GM21619 (cell line): Measurements from ENCODE around the gene RASAL2.
"Not testable (repeated sequence)": the region's sequence is repeated elsewhere in the genome, so short reads cannot be mapped to it uniquely, and the experiment has no call there.

ENCODE experiments used
- ATAC-seq: cut with Tn5 transposase; IDR thresholded peaks from one replicate; pipeline ENCODE4 v1.9.1; 2021; ENCODE audit not compliant: unreplicated experiment

Gene RASAL2

DNA sequence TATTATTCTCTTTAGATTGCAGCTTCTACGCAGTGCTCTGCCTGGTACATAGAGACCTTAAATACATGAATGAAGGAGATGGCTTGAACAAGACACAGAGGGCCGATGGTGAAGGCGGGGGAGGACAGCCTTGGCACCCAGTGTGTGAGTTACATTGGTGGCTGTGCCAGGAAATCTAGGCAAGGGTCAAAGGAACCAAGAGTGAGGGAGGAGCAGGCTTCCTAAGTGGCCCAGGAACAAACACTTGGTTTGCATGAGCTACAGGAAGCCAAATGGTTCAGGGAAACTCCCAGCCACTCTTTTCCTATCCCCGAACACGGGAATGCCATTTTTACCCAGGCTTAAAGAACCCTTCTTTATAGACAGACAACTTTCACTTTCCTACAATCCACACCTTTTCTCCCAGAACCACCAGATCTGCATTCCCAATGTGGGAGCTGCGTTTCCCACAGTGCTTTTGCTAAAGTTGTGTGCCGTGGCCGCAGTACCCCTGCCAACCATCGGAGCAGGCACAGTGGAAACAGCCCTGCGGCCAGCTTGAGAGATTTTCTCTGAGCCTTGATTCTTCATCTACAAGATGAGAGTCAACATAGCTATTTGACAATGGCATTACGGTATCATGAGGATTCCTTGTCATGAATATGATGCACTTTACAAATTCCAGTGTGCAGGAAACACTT is 406.3 kb downstream of the RASAL2 start:
- no peak for ATAC-seq

DNA sequence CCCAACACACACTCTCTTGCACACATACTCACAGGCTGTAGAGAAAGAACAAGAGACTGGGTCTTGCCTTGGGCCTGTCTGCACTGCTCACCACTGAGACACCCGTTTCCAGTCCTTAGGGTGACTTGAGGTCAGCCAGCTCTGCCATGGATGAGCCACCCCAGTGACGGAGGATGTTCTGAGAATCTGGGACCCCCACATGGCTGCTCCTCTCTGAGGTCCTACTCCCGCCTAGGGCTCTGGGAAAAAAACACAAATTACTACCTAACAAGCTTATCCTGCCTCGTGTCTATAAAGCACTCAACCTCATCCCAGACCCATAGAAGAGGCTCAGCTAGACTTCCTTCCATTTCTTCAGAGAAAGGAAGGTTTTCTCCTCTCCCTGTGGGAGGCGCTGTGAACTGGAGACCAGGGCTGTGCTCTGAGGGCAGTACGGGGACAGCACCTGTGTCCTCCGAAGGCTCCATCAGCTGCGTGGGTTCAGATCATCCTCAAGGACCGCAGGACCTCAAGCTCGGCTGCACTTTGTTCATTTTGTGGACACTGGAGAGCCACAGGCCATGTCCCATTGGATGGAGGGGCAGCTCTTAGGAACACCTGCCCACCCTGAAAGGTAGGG is 407.1 kb downstream of the RASAL2 start:
- no peak for ATAC-seq

GRCh38 chr1:178501705-178502329 is 407.9 kb downstream of the RASAL2 start:
- peak; percentile 83 for ATAC-seq

DNA sequence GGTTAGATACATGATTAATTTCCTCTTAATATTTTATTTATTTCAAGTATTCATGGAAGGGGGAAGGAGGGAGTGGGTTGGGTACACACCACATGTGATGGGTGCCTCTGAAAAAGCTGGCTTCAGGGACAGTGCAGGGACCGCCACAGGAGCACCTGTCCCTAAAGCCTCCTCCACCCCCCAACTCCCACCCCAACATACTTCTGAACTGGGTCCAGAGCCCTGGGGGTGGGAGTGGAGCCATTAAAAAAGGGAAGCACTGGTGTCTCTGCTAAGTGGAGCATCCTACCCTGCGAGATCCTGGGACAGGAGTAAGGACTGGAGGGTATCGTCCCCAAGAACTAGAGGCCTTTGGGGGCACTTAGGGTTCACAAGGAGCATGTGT is 408.4 kb downstream of the RASAL2 start:
- no peak for ATAC-seq

- ATAC-seq = no peak
Measured at GRCh38 chr1:178502856-178503255, 409.0 kb downstream of the RASAL2 start.

DNA sequence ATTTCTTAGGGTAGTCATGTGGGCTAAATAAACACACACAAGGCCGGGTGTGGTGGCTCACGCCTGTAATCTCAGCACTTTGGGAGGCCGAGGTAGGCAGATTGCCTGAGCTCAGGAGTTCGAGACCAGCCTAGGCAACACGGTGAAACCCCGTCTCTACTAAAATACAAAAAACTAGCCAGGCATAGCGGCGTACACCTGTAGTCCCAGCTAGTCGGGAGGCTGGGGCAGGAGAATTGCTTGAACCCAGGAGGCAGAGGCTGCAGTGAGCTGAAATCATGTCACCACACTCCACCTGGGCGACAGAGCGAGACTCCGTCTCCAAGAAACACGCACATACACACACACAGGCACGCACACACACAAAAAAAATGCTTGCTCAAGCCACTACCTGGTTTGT is 409.4 kb downstream of the RASAL2 start:
- ATAC-seq = not testable (repeated sequence)

DNA sequence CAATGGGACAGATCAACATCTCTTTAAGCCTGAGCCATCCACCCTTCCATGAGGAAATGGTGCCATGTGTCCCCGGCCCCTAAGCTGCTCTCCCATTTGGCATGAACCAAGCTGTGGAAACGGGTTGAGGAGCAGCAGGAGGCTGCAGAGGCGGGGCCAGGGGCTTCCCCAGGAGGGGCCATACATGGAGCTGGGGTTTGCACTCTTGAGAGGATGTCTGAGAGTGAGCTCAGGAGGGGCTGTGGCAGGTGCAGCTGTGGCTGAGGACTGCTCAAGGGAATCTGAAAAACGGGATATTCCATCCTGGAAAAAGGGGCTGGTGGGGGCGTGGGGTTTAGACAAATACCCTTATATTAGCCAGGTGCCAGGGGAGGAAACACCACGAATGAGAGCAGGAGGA is 409.9 kb downstream of the RASAL2 start:
- no peak for ATAC-seq

DNA sequence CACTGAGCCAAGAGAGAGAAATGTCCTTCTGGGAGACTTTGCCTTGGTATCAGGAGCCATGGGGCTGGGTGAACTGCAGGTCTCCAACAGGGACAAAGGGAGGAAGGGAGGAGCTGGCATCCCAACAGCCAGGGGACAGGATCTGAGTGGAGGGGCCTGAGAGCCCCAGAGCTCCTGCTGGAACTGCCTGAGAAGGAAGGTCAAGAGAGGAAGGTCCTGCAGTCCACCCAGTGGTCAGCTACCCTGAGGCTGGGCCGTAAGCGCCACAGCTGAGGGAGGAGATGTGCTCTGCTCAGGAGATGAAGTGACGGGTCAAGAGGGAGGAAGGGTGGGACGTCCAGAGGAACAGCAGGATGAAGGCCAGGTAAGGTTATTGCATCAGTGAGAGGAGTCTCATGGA is 410.4 kb downstream of the RASAL2 start:
- no peak for ATAC-seq

DNA sequence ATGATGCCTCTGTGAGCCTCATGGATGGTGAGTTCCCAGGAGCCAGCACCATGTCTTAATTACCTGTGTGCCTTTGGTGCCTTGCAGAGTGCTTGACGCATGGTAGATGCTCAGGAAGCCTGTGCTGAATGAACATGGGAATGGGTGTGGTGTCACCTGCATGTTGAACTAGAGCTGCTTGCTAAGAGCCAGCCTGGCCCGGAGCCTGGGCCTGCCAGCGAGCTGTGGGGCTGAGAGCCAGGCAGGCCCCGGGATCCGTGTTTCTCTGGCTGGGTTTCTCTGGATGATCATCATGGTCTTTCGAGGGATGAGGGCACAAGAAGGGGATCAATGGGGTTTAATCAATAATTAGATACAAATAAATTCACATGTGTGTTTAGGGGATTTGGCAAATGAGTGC is 412.3 kb downstream of the RASAL2 start:
- ATAC-seq = no peak

DNA sequence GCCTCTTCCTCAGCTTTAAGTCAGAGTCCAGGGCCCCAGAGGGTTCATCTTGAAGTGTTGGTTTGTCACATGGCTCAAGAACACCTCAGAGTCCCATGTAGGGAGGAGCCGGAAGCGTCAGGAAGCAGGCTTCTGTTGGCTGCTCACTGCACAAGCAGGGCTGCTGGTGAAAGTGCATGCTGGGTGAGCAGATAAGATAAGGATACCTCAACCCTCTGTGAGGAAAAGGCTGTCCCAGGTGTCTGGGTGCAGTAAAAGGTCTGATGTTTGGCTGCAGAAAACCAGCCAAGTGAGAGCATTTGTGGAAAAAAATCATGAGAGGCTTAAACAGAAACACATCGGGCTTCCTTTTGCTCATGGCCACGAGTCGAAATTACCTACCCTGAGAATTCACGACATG is 412.8 kb downstream of the RASAL2 start:
- ATAC-seq = no peak

GRCh38 chr1:178509414-178510007 is 415.6 kb downstream of the RASAL2 start:
- no peak for ATAC-seq

DNA sequence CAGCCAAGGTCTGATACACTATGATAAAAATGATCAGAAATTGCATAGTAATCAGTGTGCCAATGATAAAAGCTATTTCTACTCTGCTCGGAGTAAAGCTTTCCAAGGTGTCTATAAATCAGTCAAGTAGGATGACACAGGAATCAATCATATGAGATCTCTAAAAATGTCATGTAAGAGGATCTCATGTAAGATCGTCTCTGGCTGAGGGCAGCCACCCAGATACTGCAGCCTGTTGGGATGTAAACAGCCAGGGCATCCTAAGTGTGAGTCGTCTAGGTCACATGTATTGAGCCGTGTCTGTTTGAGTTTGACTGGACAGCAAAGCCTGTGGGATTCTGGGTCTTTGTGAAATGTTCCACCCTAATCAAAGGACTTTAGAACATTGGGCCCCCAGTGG is 416.3 kb downstream of the RASAL2 start:
- no peak for ATAC-seq

DNA sequence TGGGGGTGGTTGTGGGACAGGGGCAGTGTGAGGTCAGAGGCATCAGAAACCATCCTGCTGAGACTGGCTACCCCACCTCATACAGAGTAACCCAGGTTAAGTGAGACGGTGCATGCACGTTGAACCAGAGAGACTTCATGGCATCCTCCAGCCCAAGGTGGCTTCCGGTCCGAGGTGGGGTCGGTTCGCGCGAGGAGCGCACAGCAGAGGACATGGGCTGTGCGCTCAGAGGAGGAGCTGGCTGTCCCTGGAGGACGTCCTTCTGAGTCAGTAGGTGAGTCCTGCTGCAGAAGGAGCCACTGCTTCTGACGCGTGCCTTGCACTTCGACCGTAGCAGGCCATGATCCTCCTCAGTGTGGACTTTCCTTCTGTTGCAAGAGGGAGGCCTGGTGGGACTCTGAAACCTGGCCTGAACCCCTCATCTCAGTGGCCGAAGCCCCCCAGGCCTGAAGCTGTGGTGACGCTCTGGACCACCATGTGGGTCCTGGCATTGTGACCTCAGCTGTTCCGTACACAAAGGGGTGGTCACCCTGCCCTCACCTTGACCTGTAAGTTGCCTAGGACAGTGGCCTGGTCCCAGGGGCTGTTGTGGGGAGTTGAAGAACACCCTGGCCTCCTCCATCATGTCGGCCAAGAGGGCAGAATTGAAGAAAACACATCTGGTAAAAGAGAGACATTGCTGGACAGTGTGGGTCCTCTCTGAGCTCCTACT is 418.8 kb downstream of the RASAL2 start, which contains the start of gene TEX35:
TSS of gene TEX35 (plus strand) at position 544 of the 712 bp plus-strand sequence. CDS start at position 624, 80 bp downstream.
- no peak for ATAC-seq

GRCh38 chr1:178513278-178513983 is 419.5 kb downstream of the RASAL2 start:
- no peak for ATAC-seq

- no peak for ATAC-seq
Measured at GRCh38 chr1:178516110-178516509, 422.2 kb downstream of the RASAL2 start.

DNA sequence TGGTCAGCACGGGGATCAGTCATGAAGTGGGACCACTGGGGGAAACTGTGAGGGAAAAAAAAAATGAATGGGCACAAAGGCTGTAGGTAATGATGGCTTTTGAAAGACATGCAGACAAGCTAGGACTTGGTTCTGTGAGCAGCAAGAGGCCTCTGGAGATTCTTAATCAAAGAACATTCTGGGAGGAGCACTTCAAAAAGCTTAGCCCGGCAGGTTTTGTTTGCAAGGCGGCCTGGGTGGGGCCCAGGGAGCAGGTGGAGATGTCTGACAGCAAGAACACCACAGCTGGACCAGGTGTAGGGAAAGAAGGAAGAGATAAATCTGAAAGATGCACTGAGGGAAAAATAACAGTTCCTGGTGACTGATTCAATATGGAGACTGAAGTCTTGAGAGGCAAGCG is 425.0 kb downstream of the RASAL2 start:
- ATAC-seq = no peak

- ATAC-seq = no peak
Measured at GRCh38 chr1:178520803-178521202, 426.9 kb downstream of the RASAL2 start.

DNA sequence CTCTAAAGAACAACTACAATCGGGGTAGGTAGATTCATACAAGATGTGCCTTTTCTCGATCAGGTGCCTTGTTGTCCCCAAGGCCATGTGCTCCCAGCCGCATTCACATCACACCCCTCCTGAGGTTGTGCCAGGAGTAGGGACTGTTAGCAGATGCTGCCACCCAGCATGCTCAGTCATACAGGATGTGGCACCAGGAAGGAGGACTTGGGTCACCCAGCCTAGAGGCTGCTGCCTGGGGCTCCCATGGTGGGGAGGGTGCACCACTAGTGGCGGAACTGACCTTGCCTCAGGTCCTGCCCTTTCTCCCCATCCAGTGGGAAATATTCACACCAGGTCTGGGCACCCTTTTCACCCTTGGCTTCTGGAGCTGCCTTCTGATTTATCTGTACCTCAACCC is 427.3 kb downstream of the RASAL2 start:
- no peak for ATAC-seq

GRCh38 chr1:178527117-178527516 is 433.2 kb downstream of the RASAL2 start:
- no peak for ATAC-seq

DNA sequence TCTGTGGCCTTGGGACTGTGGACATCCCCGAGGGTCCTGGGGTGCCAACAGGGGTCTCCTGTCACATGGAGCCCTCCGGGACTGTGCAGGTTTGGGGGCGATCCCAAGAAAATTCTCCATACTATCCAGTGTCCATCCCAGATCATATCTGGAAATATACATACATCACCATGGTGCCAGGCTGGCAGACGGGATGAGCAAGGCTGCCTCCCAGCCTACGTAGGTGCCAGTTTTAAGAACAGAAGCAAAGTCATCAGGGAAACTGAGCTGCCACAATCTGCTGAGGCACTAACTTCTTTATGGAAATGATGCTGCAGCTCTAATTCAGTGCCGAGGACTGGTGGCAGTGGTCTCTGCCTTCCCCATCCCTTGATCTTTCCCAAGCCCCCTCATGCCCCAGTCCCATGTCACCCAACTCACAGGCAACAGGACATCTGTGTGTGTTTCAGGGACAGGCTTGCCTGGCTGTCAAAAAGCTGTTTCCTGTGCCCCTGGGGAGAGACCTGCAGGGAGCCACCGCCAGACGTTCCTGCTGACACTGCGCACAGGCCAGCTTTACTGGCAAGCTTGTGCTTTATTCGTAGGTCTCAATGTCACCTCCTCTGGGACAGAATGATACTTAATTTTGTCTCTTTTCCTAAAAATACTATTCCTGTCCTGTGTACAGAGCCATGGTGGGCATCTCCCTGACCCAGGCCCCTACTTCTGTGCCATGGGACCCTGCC is 434.5 kb downstream of the RASAL2 start:
- no peak for ATAC-seq
